Thyroid gland (tissue), 4 donors: ENCODE measurements around the gene DAB1.

Experiments used
- POLR2A ChIP-seq, 2 donors: fragments of 450-650 bp; IDR thresholded peaks; one replicate each; pipeline ENCODE4 v1.6.1; 2017; ENCODE audit warnings: antibody characterized with exemption in 2 of 2, mild to moderate bottlenecking in 2 of 2, moderate library complexity in 1 of 2
- TF ChIP-seq, protein P1 (sequence below), 6 experiments: fragments of 200-600 bp in 3 of 6; fragments of 450-650 bp in 3 of 6; sonication (generic) in 3 of 6; IDR thresholded peaks; one replicate each; pipeline ENCODE4 v1.5.1; 2016 to 2019; ENCODE audit warnings: antibody characterized with exemption in 6 of 6, mild to moderate bottlenecking in 2 of 6, inconsistent platforms in 1 of 6, moderate library complexity in 1 of 6

GRCh38 chr1:57276918-57277317 is 146.9 kb downstream of the DAB1 start:
- TF ChIP-seq, protein P1, sequence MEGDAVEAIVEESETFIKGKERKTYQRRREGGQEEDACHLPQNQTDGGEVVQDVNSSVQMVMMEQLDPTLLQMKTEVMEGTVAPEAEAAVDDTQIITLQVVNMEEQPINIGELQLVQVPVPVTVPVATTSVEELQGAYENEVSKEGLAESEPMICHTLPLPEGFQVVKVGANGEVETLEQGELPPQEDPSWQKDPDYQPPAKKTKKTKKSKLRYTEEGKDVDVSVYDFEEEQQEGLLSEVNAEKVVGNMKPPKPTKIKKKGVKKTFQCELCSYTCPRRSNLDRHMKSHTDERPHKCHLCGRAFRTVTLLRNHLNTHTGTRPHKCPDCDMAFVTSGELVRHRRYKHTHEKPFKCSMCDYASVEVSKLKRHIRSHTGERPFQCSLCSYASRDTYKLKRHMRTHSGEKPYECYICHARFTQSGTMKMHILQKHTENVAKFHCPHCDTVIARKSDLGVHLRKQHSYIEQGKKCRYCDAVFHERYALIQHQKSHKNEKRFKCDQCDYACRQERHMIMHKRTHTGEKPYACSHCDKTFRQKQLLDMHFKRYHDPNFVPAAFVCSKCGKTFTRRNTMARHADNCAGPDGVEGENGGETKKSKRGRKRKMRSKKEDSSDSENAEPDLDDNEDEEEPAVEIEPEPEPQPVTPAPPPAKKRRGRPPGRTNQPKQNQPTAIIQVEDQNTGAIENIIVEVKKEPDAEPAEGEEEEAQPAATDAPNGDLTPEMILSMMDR (IDR thresholded peaks at IDR 0.05) = no peak
- TF ChIP-seq POLR2A (IDR thresholded peaks at IDR 0.05) = no peak
